HepG2 (cell line): ENCODE data around the gene SLC22A7. TPM values are rescaled to one million over a fixed set of nuclear protein-coding genes. Genes with fewer than 3 reads are reported as not detected.

ENCODE experiments used
- BRD4 ChIP-seq: sonication (generic); formaldehyde crosslinking; IDR thresholded peaks from 2 replicates; pipeline ENCODE4 v1.4.0; 2020; ENCODE audit warnings: missing genetic modification reagents
- CREM ChIP-seq, 2 experiments: sonication (generic) in 1 of 2; formaldehyde crosslinking in 1 of 2; IDR thresholded peaks; 2 replicates each; pipeline versions ENCODE4 v1.4.0 to v1.6.1; 2016 to 2020; ENCODE audit warnings: antibody characterized with exemption in 1 of 2, mild to moderate bottlenecking in 1 of 2, missing genetic modification reagents in 1 of 2
- DR1 ChIP-seq: sonication (generic); formaldehyde crosslinking; IDR thresholded peaks from 2 replicates; pipeline ENCODE4 v1.8.0; 2021; ENCODE audit warnings: mild to moderate bottlenecking, missing genetic modification reagents, inconsistent platforms
- GABPB1 ChIP-seq: IDR thresholded peaks from 2 replicates; pipeline ENCODE4 v1.6.1; 2016; ENCODE audit warnings: mild to moderate bottlenecking, missing genetic modification reagents, moderate library complexity, missing compliant biosample characterization
- HOXD1 ChIP-seq: sonication (generic); formaldehyde crosslinking; IDR thresholded peaks from 2 replicates; pipeline ENCODE4 v1.5.0; 2020; ENCODE audit warnings: missing genetic modification reagents
- IRX3 ChIP-seq: sonication (generic); formaldehyde crosslinking; IDR thresholded peaks from 2 replicates; pipeline ENCODE4 v1.8.1; 2023; ENCODE audit warnings: mild to moderate bottlenecking, low read depth, missing genetic modification reagents, borderline replicate concordance
- KLF9 ChIP-seq: IDR thresholded peaks from 2 replicates; pipeline ENCODE4 v1.6.1; 2016; ENCODE audit warnings: low read depth
- RELA ChIP-seq: sonication (generic); formaldehyde crosslinking; IDR thresholded peaks from 2 replicates; pipeline ENCODE4 v1.4.0; 2020; ENCODE audit warnings: missing genetic modification reagents
- RFXAP ChIP-seq: sonication (generic); formaldehyde crosslinking; IDR thresholded peaks from 2 replicates; pipeline ENCODE4 v1.4.0; 2020; ENCODE audit warnings: missing genetic modification reagents, borderline replicate concordance
- RNF2 ChIP-seq: fragments of 450-650 bp; conservative IDR thresholded peaks from 2 replicates; pipeline ENCODE4 v1.6.1; 2016; ENCODE audit warnings: low read depth
- SNAI1 ChIP-seq: sonication (generic); formaldehyde crosslinking; IDR thresholded peaks from 2 replicates; pipeline ENCODE4 v1.5.0; 2020; ENCODE audit warnings: mild to moderate bottlenecking, missing genetic modification reagents, borderline replicate concordance
- ZMYM3 ChIP-seq: sonication (generic); formaldehyde crosslinking; IDR thresholded peaks from 2 replicates; pipeline ENCODE4 v1.5.1; 2020; ENCODE audit warnings: mild to moderate bottlenecking, missing genetic modification reagents
- ZNF225 ChIP-seq: sonication (generic); formaldehyde crosslinking; IDR thresholded peaks from 2 replicates; pipeline ENCODE4 v1.4.0; 2020; ENCODE audit warnings: mild to moderate bottlenecking, missing genetic modification reagents
- ZNF232 ChIP-seq: sonication (generic); formaldehyde crosslinking; IDR thresholded peaks from 2 replicates; pipeline ENCODE4 v1.4.0; 2020; ENCODE audit warnings: missing genetic modification reagents, borderline replicate concordance
- ZNF879 ChIP-seq: sonication (generic); formaldehyde crosslinking; IDR thresholded peaks from 2 replicates; pipeline ENCODE4 v1.8.1; 2023; ENCODE audit warnings: missing genetic modification reagents
- ZSCAN12 ChIP-seq: sonication (generic); formaldehyde crosslinking; IDR thresholded peaks from 2 replicates; pipeline ENCODE4 v1.9.0; 2021; ENCODE audit warnings: mild to moderate bottlenecking, missing genetic modification reagents
- ZSCAN25 ChIP-seq: sonication (generic); formaldehyde crosslinking; IDR thresholded peaks from 2 replicates; pipeline ENCODE4 v1.8.0; 2022; ENCODE audit warnings: mild to moderate bottlenecking, missing genetic modification reagents
- polyA plus RNA-seq, 8 experiments: library from polyadenylated mRNA; depleted of rRNA in 3 of 8; stranded (reverse) in 7 of 8; unstranded in 1 of 8; fragments of >200 nt; fragmentation: Illumina TruSeq in 4 of 8; extraction: Trizol in 4 of 8; gene quantifications; 2 replicates each; pipeline versions ENCODE4 v1.2.1 to v1.2.3, GENCODE V29; 2011 to 2016; ENCODE audit warnings: low read depth in 4 of 8, missing spikeins in 1 of 8, mixed read lengths in 1 of 8; ENCODE audit not compliant: insufficient read depth in 1 of 8
- total RNA-seq, 5 experiments: library from RNA; depleted of rRNA; stranded (reverse); fragments of >200 nt; fragmentation: Illumina TruSeq; extraction: Trizol; gene quantifications; 2 replicates each; pipeline ENCODE4 v1.2.3, GENCODE V29; 2016; ENCODE audit warnings: low read depth in 1 of 5
- TF ChIP-seq, protein P1 (sequence below): IDR thresholded peaks from 2 replicates; pipeline ENCODE4 v1.6.1; 2016; ENCODE audit warnings: low read depth, control low read depth
- TF ChIP-seq, protein P2 (sequence below): sonication (generic); formaldehyde crosslinking; IDR thresholded peaks from 2 replicates; pipeline ENCODE4 v1.8.1; 2023; ENCODE audit warnings: mild to moderate bottlenecking, missing genetic modification reagents, borderline replicate concordance
- TF ChIP-seq, protein P3 (sequence below): sonication (generic); formaldehyde crosslinking; IDR thresholded peaks from 2 replicates; pipeline ENCODE4 v1.4.0; 2020; ENCODE audit warnings: missing genetic modification reagents, borderline replicate concordance

The SLC22A7 gene
- total and polyA plus RNA-seq, 2 of the 13 experiments (the other 11 are each of a cell fraction or from before 2014, with no cell fraction given) = 5.3 to 22.6 TPM

DNA sequence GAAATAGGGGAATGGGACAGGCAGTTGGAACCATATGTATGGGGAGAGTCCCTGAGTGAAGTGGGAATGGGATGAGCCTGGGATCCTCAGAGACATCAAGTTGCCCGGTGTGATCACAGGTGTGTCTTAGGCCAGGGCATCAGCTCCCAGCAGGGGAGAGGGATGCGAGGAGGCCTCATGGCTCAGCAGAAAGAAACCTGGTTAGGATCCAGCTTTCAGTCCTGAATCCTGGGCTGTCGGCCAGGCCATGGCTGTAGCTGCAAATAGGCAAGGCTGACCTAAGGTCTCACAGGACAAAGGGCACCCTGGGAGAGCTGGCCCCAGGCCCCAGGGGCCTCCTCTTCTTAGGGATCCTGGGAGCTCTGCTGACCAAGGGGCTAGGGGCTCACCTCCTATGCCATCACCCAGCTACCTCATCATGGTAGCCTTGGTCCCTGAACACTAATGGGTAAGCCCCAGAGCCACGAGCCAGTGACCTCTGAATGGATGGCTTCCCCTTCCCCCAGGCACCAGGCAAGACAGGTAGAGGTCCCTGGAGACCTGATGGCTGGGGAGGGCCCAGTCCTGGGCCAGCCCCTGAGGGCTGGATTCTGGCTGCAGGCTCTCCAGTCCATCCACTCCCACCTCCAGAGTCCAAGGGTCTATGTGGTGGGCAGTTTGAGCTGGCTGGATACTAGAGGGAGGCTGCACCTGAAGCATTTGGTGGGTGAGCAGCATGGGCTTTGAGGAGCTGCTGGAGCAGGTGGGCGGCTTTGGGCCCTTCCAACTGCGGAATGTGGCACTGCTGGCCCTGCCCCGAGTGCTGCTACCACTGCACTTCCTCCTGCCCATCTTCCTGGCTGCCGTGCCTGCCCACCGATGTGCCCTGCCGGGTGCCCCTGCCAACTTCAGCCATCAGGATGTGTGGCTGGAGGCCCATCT lies at the start of gene SLC22A7 (continued):
- no peak for TF ChIP-seq BRD4 (CRISPR knock-in tag)
- TF ChIP-seq ZNF232 (CRISPR knock-in tag) = no peak
- no peak; the same call in 1 of the 2 replicates for TF ChIP-seq RFXAP (CRISPR knock-in tag)
- TF ChIP-seq HOXD1 (CRISPR knock-in tag) = no peak
- no peak for TF ChIP-seq KLF9 (CRISPR knock-in tag)
- no peak for TF ChIP-seq ZMYM3 (CRISPR knock-in tag)
- TF ChIP-seq RNF2 = no peak
- no peak; the same call in 1 of the 2 replicates for TF ChIP-seq GABPB1
- TF ChIP-seq RELA (CRISPR knock-in tag) = no peak
- TF ChIP-seq IRX3 = no peak
- TF ChIP-seq, protein P1, sequence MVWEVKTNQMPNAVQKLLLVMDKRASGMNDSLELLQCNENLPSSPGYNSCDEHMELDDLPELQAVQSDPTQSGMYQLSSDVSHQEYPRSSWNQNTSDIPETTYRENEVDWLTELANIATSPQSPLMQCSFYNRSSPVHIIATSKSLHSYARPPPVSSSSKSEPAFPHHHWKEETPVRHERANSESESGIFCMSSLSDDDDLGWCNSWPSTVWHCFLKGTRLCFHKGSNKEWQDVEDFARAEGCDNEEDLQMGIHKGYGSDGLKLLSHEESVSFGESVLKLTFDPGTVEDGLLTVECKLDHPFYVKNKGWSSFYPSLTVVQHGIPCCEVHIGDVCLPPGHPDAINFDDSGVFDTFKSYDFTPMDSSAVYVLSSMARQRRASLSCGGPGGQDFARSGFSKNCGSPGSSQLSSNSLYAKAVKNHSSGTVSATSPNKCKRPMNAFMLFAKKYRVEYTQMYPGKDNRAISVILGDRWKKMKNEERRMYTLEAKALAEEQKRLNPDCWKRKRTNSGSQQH (CRISPR knock-in tag) = no peak
- TF ChIP-seq, protein P2, sequence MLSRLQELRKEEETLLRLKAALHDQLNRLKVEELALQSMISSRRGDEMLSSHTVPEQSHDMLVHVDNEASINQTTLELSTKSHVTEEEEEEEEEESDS = no peak
- peak; percentile 71; the same call in 1 of the 2 replicates for TF ChIP-seq ZNF225 (CRISPR knock-in tag)
- no peak for TF ChIP-seq ZSCAN12
- no peak for TF ChIP-seq SNAI1
- TF ChIP-seq ZSCAN25 (CRISPR knock-in tag) = peak; percentile 98
- peak; percentile 59; the same call in 1 of the 2 replicates for TF ChIP-seq DR1 (CRISPR knock-in tag)
- no peak for TF ChIP-seq ZNF879 (CRISPR knock-in tag)
- TF ChIP-seq, protein P3, sequence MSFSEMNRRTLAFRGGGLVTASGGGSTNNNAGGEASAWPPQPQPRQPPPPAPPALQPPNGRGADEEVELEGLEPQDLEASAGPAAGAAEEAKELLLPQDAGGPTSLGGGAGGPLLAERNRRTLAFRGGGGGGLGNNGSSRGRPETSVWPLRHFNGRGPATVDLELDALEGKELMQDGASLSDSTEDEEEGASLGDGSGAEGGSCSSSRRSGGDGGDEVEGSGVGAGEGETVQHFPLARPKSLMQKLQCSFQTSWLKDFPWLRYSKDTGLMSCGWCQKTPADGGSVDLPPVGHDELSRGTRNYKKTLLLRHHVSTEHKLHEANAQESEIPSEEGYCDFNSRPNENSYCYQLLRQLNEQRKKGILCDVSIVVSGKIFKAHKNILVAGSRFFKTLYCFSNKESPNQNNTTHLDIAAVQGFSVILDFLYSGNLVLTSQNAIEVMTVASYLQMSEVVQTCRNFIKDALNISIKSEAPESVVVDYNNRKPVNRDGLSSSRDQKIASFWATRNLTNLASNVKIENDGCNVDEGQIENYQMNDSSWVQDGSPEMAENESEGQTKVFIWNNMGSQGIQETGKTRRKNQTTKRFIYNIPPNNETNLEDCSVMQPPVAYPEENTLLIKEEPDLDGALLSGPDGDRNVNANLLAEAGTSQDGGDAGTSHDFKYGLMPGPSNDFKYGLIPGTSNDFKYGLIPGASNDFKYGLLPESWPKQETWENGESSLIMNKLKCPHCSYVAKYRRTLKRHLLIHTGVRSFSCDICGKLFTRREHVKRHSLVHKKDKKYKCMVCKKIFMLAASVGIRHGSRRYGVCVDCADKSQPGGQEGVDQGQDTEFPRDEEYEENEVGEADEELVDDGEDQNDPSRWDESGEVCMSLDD (CRISPR knock-in tag) = no peak
- no peak for TF ChIP-seq CREM (IDR thresholded peaks at IDR 0.05)
- no peak for TF ChIP-seq CREM (CRISPR knock-in tag; IDR thresholded peaks at IDR 0.05)
